PC-9 (cell line): ENCODE results near the gene SEMA7A. TPM values are rescaled to one million over a fixed set of nuclear protein-coding genes. Genes with fewer than 3 reads are reported as not detected.

Experiments used
- BruUV-seq: library from RNA; stranded (reverse); fragments of 400-500 nt; replicated peaks from 2 replicates; lab custom pipeline; 2021; lab: Mats Ljungman, UMichigan
- CTCF ChIA-PET: fragments of 300-600 bp; sonication (Branson Sonifier 250); formaldehyde crosslinking; loops from one replicate; lab custom pipeline; 2022; ENCODE audit warnings: antibody characterized with exemption; lab: Charles Lee
- POLR2A ChIA-PET: fragments of 300-600 bp; sonication (Branson Sonifier 250); formaldehyde crosslinking; loops from one replicate; lab custom pipeline; 2022; ENCODE audit warnings: antibody characterized with exemption; ENCODE audit not compliant: unreplicated experiment; lab: Charles Lee
- DNase-seq, 2 experiments: peaks; one replicate each; pipeline versions ENCODE4 v3.0.0 to v3.0.0-alpha.2; 2015 to 2022; ENCODE audit warnings: mixed read lengths in 1 of 2
- H2AFZ ChIP-seq: fragments of 200-600 bp; sonication (generic); 2 replicates; pipeline ENCODE4 v1.8.1; 2017; ENCODE audit warnings: antibody characterized with exemption
- H3F3A ChIP-seq: fragments of 200-600 bp; sonication (generic); 2 replicates; pipeline ENCODE4 v1.8.1; 2017; ENCODE audit warnings: antibody characterized with exemption, mild to moderate bottlenecking, low read depth; ENCODE audit not compliant: insufficient read depth
- H3K27ac ChIP-seq: fragments of 200-600 bp; sonication (generic); 2 replicates; pipeline ENCODE4 v1.6.1; 2016; ENCODE audit warnings: mixed run types
- H3K27me3 ChIP-seq: fragments of 200-600 bp; sonication (generic); 2 replicates; pipeline ENCODE4 v1.6.1; 2016; ENCODE audit warnings: low read depth, mixed run types; ENCODE audit not compliant: insufficient read depth
- H3K36me3 ChIP-seq: fragments of 200-600 bp; sonication (generic); 2 replicates; pipeline ENCODE4 v1.6.1; 2016; ENCODE audit warnings: low read depth, mixed run types
- H3K4me1 ChIP-seq: fragments of 200-600 bp; sonication (generic); replicated peaks from 2 replicates; pipeline ENCODE4 v1.6.1; 2016; ENCODE audit warnings: mixed run types; ENCODE audit not compliant: insufficient read depth
- H3K4me2 ChIP-seq: fragments of 200-600 bp; sonication (generic); 2 replicates; pipeline ENCODE4 v1.6.1; 2017; ENCODE audit warnings: mixed run types
- H3K4me3 ChIP-seq: fragments of 200-600 bp; sonication (generic); 2 replicates; pipeline ENCODE4 v1.6.1; 2016; ENCODE audit warnings: mixed run types
- H3K79me2 ChIP-seq: fragments of 200-600 bp; sonication (generic); 2 replicates; pipeline ENCODE4 v1.6.1; 2017; ENCODE audit warnings: low read depth, mixed run types
- H3K9me2 ChIP-seq: fragments of 200-600 bp; sonication (generic); 2 replicates; pipeline ENCODE4 v1.8.1; 2017; ENCODE audit warnings: mild to moderate bottlenecking; ENCODE audit not compliant: insufficient read depth
- H3K9me3 ChIP-seq: fragments of 200-600 bp; sonication (generic); 2 replicates; pipeline ENCODE4 v1.8.1; 2016; ENCODE audit warnings: low read depth; ENCODE audit not compliant: insufficient read depth
- H4K20me1 ChIP-seq: fragments of 200-600 bp; sonication (generic); 2 replicates; pipeline ENCODE4 v1.8.1; 2017; ENCODE audit not compliant: insufficient read depth
- CTCF ChIP-seq: fragments of 200-600 bp; sonication (generic); conservative IDR thresholded peaks from 2 replicates; pipeline ENCODE4 v1.6.1; 2017; ENCODE audit warnings: mixed run types, antibody characterized with exemption, mild to moderate bottlenecking, moderate library complexity
- EZH2 ChIP-seq: fragments of 200-600 bp; sonication (generic); IDR thresholded peaks from 2 replicates; pipeline ENCODE4 v1.8.0; 2017; ENCODE audit warnings: antibody characterized with exemption, low read depth
- intact Hi-C: fragments of 100-400 bp; cut with micrococcal nuclease; formaldehyde crosslinking; loops from one replicate; pipeline ENCODE4 v1.10.0; 2022; ENCODE audit not compliant: unreplicated experiment
- total RNA-seq: library from RNA; stranded (reverse); gene quantifications from 2 replicates; pipeline ENCODE4 v1.2.3, GENCODE V29; 2021

SEMA7A gene
- total RNA-seq, 1 experiment from 2014 or later, result 8.3 TPM

GRCh38 chr15:74432271-74432967, 1.3 kb downstream of the SEMA7A start:
- H2AFZ ChIP-seq, result no peak overlapping the region
- POLR2A ChIA-PET, result no interaction called here
- H3K36me3 ChIP-seq, result no peaks in the 10 kb centered on the region
- H3F3A ChIP-seq, result no peaks in the 10 kb centered on the region
- H3K9me2 ChIP-seq, result no peaks in the 10 kb centered on the region
- CTCF ChIA-PET, result interaction anchor here (0.5 kb wide), 1 partner anchor 47 kb away, joined by 3 read pairs; no protein-coding TSS in a partner anchor
- H4K20me1 ChIP-seq, result no peaks in the 10 kb centered on the region
- H3K4me2 ChIP-seq, result peak overlapping the region; percentile 83
- H3K27me3 ChIP-seq, result no peaks in the 10 kb centered on the region
- no peak overlapping the region for H3K27ac ChIP-seq
- BruUV-seq, result no TSS peak
- no peak for TF ChIP-seq EZH2
- TF ChIP-seq CTCF, result no peak
- no peaks in the 10 kb centered on the region for H3K9me3 ChIP-seq
- intact Hi-C loops, result no loop called here
- H3K79me2 ChIP-seq, result peaks cover 46% of the 10 kb centered on the region
- no peak for DNase-seq
- peak overlapping the region; percentile 69 for H3K4me3 ChIP-seq
- H3K4me1 ChIP-seq, result peaks cover 6% of the 10 kb centered on the region; the same call in 1 of the 2 replicates

GRCh38 chr15:74431645-74432044, 2.1 kb downstream of the SEMA7A start:
- Histone ChIP-seq H3K79me2 (peaks cover 47% of the 10 kb centered on the region), H3F3A (no peaks in the 10 kb centered on the region), H3K4me2 (peak overlapping the region; percentile 83; the same call in 1 of the 2 replicates), H3K9me3 (no peaks in the 10 kb centered on the region), H3K9me2 (no peaks in the 10 kb centered on the region), H3K27ac (no peak overlapping the region), H3K4me3 (no peak overlapping the region), H3K4me1 (peaks cover 6% of the 10 kb centered on the region; the same call in 1 of the 2 replicates), H3K27me3 (no peaks in the 10 kb centered on the region), H4K20me1 (no peaks in the 10 kb centered on the region), H2AFZ (no peak overlapping the region), H3K36me3 (no peaks in the 10 kb centered on the region)
- no peak for DNase-seq
- intact Hi-C loops, result no loop called here
- TF ChIP-seq EZH2, result no peak
- TF ChIP-seq CTCF, result no peak
- no TSS peak for BruUV-seq
- ChIA-PET CTCF (interaction anchor here (0.5 kb wide), 1 partner anchor 46 kb away, joined by 3 read pairs; no protein-coding TSS in a partner anchor), POLR2A (interaction anchor here (0.6 kb wide), 1 partner anchor 379 kb away, joined by 3 read pairs; no protein-coding TSS in a partner anchor)

- Histone ChIP-seq H3K4me1 (peaks cover 6% of the 10 kb centered on the region; the same call in 1 of the 2 replicates), H3K36me3 (no peaks in the 10 kb centered on the region), H3K4me3 (no peak overlapping the region), H4K20me1 (no peaks in the 10 kb centered on the region), H3K79me2 (peaks cover 50% of the 10 kb centered on the region), H3K9me2 (no peaks in the 10 kb centered on the region), H3K9me3 (no peaks in the 10 kb centered on the region), H2AFZ (no peak overlapping the region), H3F3A (no peaks in the 10 kb centered on the region), H3K27ac (no peak overlapping the region), H3K4me2 (peak overlapping the region; percentile 83; the same call in 1 of the 2 replicates), H3K27me3 (no peaks in the 10 kb centered on the region)
- intact Hi-C loops, result no loop called here
- ChIA-PET CTCF (interaction anchor here (0.5 kb wide), 1 partner anchor 673 kb away, joined by 5 read pairs; no protein-coding TSS in a partner anchor), POLR2A (no interaction called here)
- no peak for DNase-seq
- TF ChIP-seq CTCF (no peak), EZH2 (no peak)
- no TSS peak for BruUV-seq
Observed at GRCh38 chr15:74431116-74431515, 2.6 kb downstream of the SEMA7A start.
